GM06990 (cell line): ENCODE data around the gene ALDH3B2.
"Not testable (repeated sequence)": the region's sequence is repeated elsewhere in the genome, so short reads cannot be mapped to it uniquely, and the experiment has no call there.

Source experiments
- DNase-seq: peaks from one replicate; pipeline ENCODE4 v3.0.0-alpha.2; 2011; ENCODE audit not compliant: insufficient read length; ENCODE audit errors: extremely low read depth
- H3K27me3 ChIP-seq: replicated peaks from 2 replicates; pipeline ENCODE4 v1.6.0; 2011; ENCODE audit warnings: low read length; ENCODE audit not compliant: control insufficient read depth, insufficient read depth
- H3K36me3 ChIP-seq: 2 replicates; pipeline ENCODE4 v1.5.1; 2011; ENCODE audit warnings: low read length; ENCODE audit not compliant: control insufficient read depth, insufficient read depth
- H3K4me3 ChIP-seq: replicated peaks from 2 replicates; pipeline ENCODE4 v1.5.1; 2011; ENCODE audit warnings: low read depth, mild to moderate bottlenecking, control low read depth, low read length
- CTCF ChIP-seq: IDR thresholded peaks from 2 replicates; pipeline ENCODE4 v1.5.1; 2011; ENCODE audit warnings: low read length, control low read depth, mild to moderate bottlenecking, inconsistent platforms; ENCODE audit not compliant: insufficient read depth, poor library complexity, severe bottlenecking

ALDH3B2 gene

GRCh38 chr11:67687986-67688385 lies 13.6 kb upstream of the ALDH3B2 start:
- no peak for DNase-seq
- no peak for TF ChIP-seq CTCF

GRCh38 chr11:67685641-67686332 lies 11.4 kb upstream of the ALDH3B2 start:
- DNase-seq, H3K27me3 ChIP-seq, H3K4me3 ChIP-seq, H3K36me3 ChIP-seq: not testable (repeated sequence)

More at GRCh38 chr11:67687986-67688385, 13.6 kb upstream of the ALDH3B2 start:
- H3K27me3 ChIP-seq, result peaks cover 2% of the 10 kb centered on the region; the same call in 1 of the 2 replicates
- H3K36me3 ChIP-seq, result no peaks in the 10 kb centered on the region
- no peak overlapping the region for H3K4me3 ChIP-seq

- H3K27me3 ChIP-seq, H3K4me3 ChIP-seq, DNase-seq, H3K36me3 ChIP-seq: not testable (repeated sequence)
These were observed 8.0 kb upstream of the ALDH3B2 start for GRCh38 chr11:67682126-67683034.

- DNase-seq, result no peak
- TF ChIP-seq CTCF, result no peak
These were observed 6.5 kb upstream of the ALDH3B2 start for GRCh38 chr11:67680696-67681470.

GRCh38 chr11:67675058-67675747 lies 780 bp upstream of the ALDH3B2 start:
- TF ChIP-seq CTCF, result no peak
- Histone ChIP-seq H3K36me3 (no peaks in the 10 kb centered on the region), H3K4me3 (no peak overlapping the region), H3K27me3 (no peaks in the 10 kb centered on the region)
- DNase-seq, result no peak

More at GRCh38 chr11:67680696-67681470, 6.5 kb upstream of the ALDH3B2 start:
- Histone ChIP-seq H3K27me3 (no peaks in the 10 kb centered on the region), H3K36me3 (no peaks in the 10 kb centered on the region), H3K4me3 (no peak overlapping the region)

- Histone ChIP-seq H3K36me3 (no peaks in the 10 kb centered on the region), H3K27me3 (no peaks in the 10 kb centered on the region)
- DNase-seq, result no peak
These were observed 521 bp downstream of the ALDH3B2 start for GRCh38 chr11:67673902-67674301.

More at GRCh38 chr11:67673902-67674301, 521 bp downstream of the ALDH3B2 start:
- H3K4me3 ChIP-seq, result no peak overlapping the region
- TF ChIP-seq CTCF, result no peak
